GM12878 (cell line): ENCODE results near the gene FCRL6. TPM values are rescaled to one million over a fixed set of nuclear protein-coding genes. Genes with fewer than 3 reads are reported as not detected.

Experiments
- ATAC-seq: fragments of 200-7000 bp; cut with Tn5 transposase; 3 replicates; pipeline ENCODE4 v1.9.1; 2020; ENCODE audit warnings: mild to moderate bottlenecking, moderate library complexity
- BruUV-seq: library from RNA; stranded (reverse); fragments of 400-500 nt; replicated peaks from 2 replicates; lab custom pipeline; 2021; lab: Mats Ljungman, UMichigan
- CTCF ChIA-PET: fragments of 300-600 bp; sonication (Branson Sonifier 250); formaldehyde crosslinking; extraction: SDS; loops from one replicate; lab custom pipeline; 2021; ENCODE audit warnings: inconsistent platforms; lab: Yijun Ruan, JAX
- POLR2A ChIA-PET: fragments of 350-600 bp; formaldehyde crosslinking; extraction: SDS; loops from one replicate; lab custom pipeline; 2021; ENCODE audit warnings: inconsistent platforms; lab: Charles Lee
- RAD21 ChIA-PET: fragments of 300-600 bp; sonication (Branson Sonifier 250); formaldehyde crosslinking; loops from one replicate; lab custom pipeline; 2023; ENCODE audit warnings: antibody characterized with exemption; ENCODE audit not compliant: unreplicated experiment; lab: Charles Lee
- SMC1A ChIA-PET: fragments of 300-600 bp; sonication (Branson Sonifier 250); formaldehyde crosslinking; loops from one replicate; lab custom pipeline; 2023; ENCODE audit not compliant: unreplicated experiment, uncharacterized antibody; lab: Charles Lee
- DNase-seq: peaks from one replicate; pipeline ENCODE4 v3.0.0-alpha.2; 2011; ENCODE audit warnings: low read depth, low spot score
- FAIRE-seq: peaks from 3 replicates; lab custom pipeline; 2011; peaks lifted over from hg19 to GRCh38; lab: Jason Lieb, UNC
- H2AFZ ChIP-seq: 2 replicates; pipeline ENCODE4 v1.6.0; 2011; ENCODE audit warnings: low read depth, low read length, control low read depth; ENCODE audit not compliant: control insufficient read depth
- H3K27ac ChIP-seq: 2 replicates; pipeline ENCODE4 v1.5.1; 2011; ENCODE audit warnings: control low read depth; ENCODE audit not compliant: control insufficient read depth, insufficient read depth
- H3K27me3 ChIP-seq, 2 experiments: replicated peaks in 1 of 2; 2 replicates each; pipeline versions ENCODE4 v1.6.0 to v1.6.1; 2011; ENCODE audit warnings: low read length in 1 of 2; ENCODE audit not compliant: control insufficient read depth in 2 of 2, insufficient read depth in 2 of 2
- H3K36me3 ChIP-seq, 2 experiments: 2 replicates each; pipeline ENCODE4 v1.5.1; 2011; ENCODE audit warnings: low read length in 1 of 2; ENCODE audit not compliant: control insufficient read depth in 2 of 2, insufficient read depth in 2 of 2
- H3K4me1 ChIP-seq: 2 replicates; pipeline ENCODE4 v1.6.1; 2011; ENCODE audit warnings: mild to moderate bottlenecking, low read length, moderate library complexity, mixed read lengths; ENCODE audit not compliant: control insufficient read depth, insufficient read depth
- H3K4me2 ChIP-seq: 2 replicates; pipeline ENCODE4 v1.6.0; 2011; ENCODE audit warnings: control low read depth; ENCODE audit not compliant: control insufficient read depth, insufficient read depth
- H3K4me3 ChIP-seq: fragments of 200-600 bp; sonication (generic); 2 replicates; pipeline ENCODE4 v1.5.1; 2016
- H3K79me2 ChIP-seq: 2 replicates; pipeline ENCODE4 v1.6.0; 2011; ENCODE audit warnings: low read length; ENCODE audit not compliant: control insufficient read depth, insufficient read depth
- H3K9ac ChIP-seq: 2 replicates; pipeline ENCODE4 v1.8.0; 2011; ENCODE audit warnings: low read length, control low read depth, mixed read lengths; ENCODE audit not compliant: control insufficient read depth, insufficient read depth
- H3K9me3 ChIP-seq: replicated peaks from 3 replicates; pipeline ENCODE4 v1.5.1; 2011; ENCODE audit warnings: mild to moderate bottlenecking, low read length; ENCODE audit not compliant: control insufficient read depth, insufficient read depth
- H4K20me1 ChIP-seq: 2 replicates; pipeline ENCODE4 v1.6.0; 2011; ENCODE audit not compliant: control insufficient read depth, insufficient read depth
- CEBPB ChIP-seq, 2 experiments: fragments of 150-350 bp in 1 of 2; IDR thresholded peaks; 2 replicates each; pipeline ENCODE4 v1.6.1; 2012 to 2014; ENCODE audit warnings: low read depth in 2 of 2, low read length in 2 of 2, borderline replicate concordance in 1 of 2, inconsistent platforms in 1 of 2
- CHD2 ChIP-seq: IDR thresholded peaks from 2 replicates; pipeline ENCODE4 v1.6.1; 2011; ENCODE audit warnings: low read depth, low read length, improper control_type of control experiment, borderline replicate concordance
- EED ChIP-seq: sonication (generic); IDR thresholded peaks from 2 replicates; pipeline ENCODE4 v1.6.1; 2016; ENCODE audit warnings: antibody characterized with exemption, low read depth
- ESRRA ChIP-seq: IDR thresholded peaks from 2 replicates; pipeline ENCODE4 v1.6.1; 2012; ENCODE audit warnings: mild to moderate bottlenecking, low read length, improper control_type of control experiment
- JUNB ChIP-seq: IDR thresholded peaks from 2 replicates; pipeline ENCODE4 v1.6.1; 2016; ENCODE audit warnings: antibody characterized with exemption, mild to moderate bottlenecking
- JUND ChIP-seq: IDR thresholded peaks from 2 replicates; pipeline ENCODE4 v1.6.1; 2012; ENCODE audit warnings: low read depth, mild to moderate bottlenecking, low read length, improper control_type of control experiment, moderate library complexity
- MTA3 ChIP-seq: IDR thresholded peaks from 2 replicates; pipeline ENCODE4 v1.6.1; 2012; ENCODE audit warnings: low read length, inconsistent platforms, borderline replicate concordance
- NR2C2 ChIP-seq: IDR thresholded peaks from 2 replicates; pipeline ENCODE4 v1.6.1; 2011; ENCODE audit warnings: borderline replicate concordance, low read depth; ENCODE audit not compliant: control insufficient read depth, insufficient read length
- POU2F2 ChIP-seq: IDR thresholded peaks from 3 replicates; pipeline ENCODE4 v1.6.1; 2011; ENCODE audit warnings: low read depth, mild to moderate bottlenecking, low read length, borderline replicate concordance
- SMC3 ChIP-seq: IDR thresholded peaks from 2 replicates; pipeline ENCODE4 v1.6.1; 2011; ENCODE audit warnings: low read length, improper control_type of control experiment, borderline replicate concordance
- SUPT20H ChIP-seq: IDR thresholded peaks from 2 replicates; pipeline ENCODE4 v1.6.1; 2011; ENCODE audit warnings: low read depth, mild to moderate bottlenecking, low read length, moderate library complexity, borderline replicate concordance; ENCODE audit not compliant: control insufficient read depth
- TBL1XR1 ChIP-seq: IDR thresholded peaks from 2 replicates; pipeline ENCODE4 v1.6.1; 2012; ENCODE audit warnings: low read depth, low read length, improper control_type of control experiment
- TCF12 ChIP-seq: IDR thresholded peaks from 2 replicates; pipeline ENCODE4 v1.6.1; 2011; ENCODE audit warnings: low read depth, mild to moderate bottlenecking, low read length
- YY1 ChIP-seq: IDR thresholded peaks from 2 replicates; pipeline ENCODE4 v1.6.1; 2011; ENCODE audit warnings: low read depth, mild to moderate bottlenecking, low read length
- ZNF217 ChIP-seq: fragments of 450-650 bp; IDR thresholded peaks from 2 replicates; pipeline ENCODE4 v1.6.1; 2017; ENCODE audit warnings: antibody characterized with exemption, mild to moderate bottlenecking
- ZNF622 ChIP-seq: fragments of 450-650 bp; IDR thresholded peaks from 2 replicates; pipeline ENCODE4 v1.6.1; 2017; ENCODE audit warnings: mild to moderate bottlenecking, inconsistent platforms
- WGBS: methylation state at CpG from one replicate; pipeline ENCODE4 v1.1.6; 2016; ENCODE audit warnings: low lambda C conversion rate; ENCODE audit not compliant: insufficient replicate concordance, insufficient coverage; ENCODE audit errors: missing lambda C conversion rate; 5-methylcytosine and 5-hydroxymethylcytosine counted together
- in situ Hi-C: fragments of 300-500 bp; cut with MboI; formaldehyde crosslinking; loops from 9 replicates; pipeline ENCODE4 v1.14.3; 2018; ENCODE audit warnings: mixed read lengths
- intact Hi-C: fragments of 100-400 bp; cut with micrococcal nuclease; formaldehyde crosslinking; loops from one replicate; pipeline ENCODE4 v1.14.2; 2022; ENCODE audit not compliant: unreplicated experiment
- polyA plus RNA-seq, 11 experiments: library from polyadenylated mRNA; depleted of rRNA in 4 of 11; unstranded in 6 of 11; stranded (reverse) in 5 of 11; fragments of >200 nt; fragmentation: Nextera tagmentation in 4 of 11; fragmentation: Illumina TruSeq in 1 of 11; extraction: Ambion mirVana in 4 of 11; extraction: Trizol in 1 of 11; gene quantifications; 1 replicate in 1 of 11; 2 replicates in 10 of 11; pipeline versions ENCODE4 v1.2.1 to v1.2.3, GENCODE V29; 2011 to 2016; ENCODE audit warnings: inconsistent platforms in 2 of 11, missing spikeins in 2 of 11, low read depth in 1 of 11
- total RNA-seq, 4 experiments: library from RNA; depleted of rRNA in 3 of 4; stranded (reverse); fragments of >200 nt in 3 of 4; fragmentation: Illumina TruSeq in 1 of 4; extraction: Trizol in 1 of 4; gene quantifications; 2 replicates each; pipeline versions ENCODE4 v1.2.1 to v1.2.3, GENCODE V29; 2013 to 2021
- TF ChIP-seq, protein P1 (sequence below): fragments of 450-650 bp; IDR thresholded peaks from 2 replicates; pipeline ENCODE4 v1.6.1; 2014; ENCODE audit warnings: mild to moderate bottlenecking

The FCRL6 gene
- total and polyA plus RNA-seq, 10 of the 15 experiments (the other 5 are each of a cell fraction or from before 2014, with no cell fraction given), result 0.04 to 0.16 (median 0.11) TPM; not detected in 7

- TF ChIP-seq, protein P1, sequence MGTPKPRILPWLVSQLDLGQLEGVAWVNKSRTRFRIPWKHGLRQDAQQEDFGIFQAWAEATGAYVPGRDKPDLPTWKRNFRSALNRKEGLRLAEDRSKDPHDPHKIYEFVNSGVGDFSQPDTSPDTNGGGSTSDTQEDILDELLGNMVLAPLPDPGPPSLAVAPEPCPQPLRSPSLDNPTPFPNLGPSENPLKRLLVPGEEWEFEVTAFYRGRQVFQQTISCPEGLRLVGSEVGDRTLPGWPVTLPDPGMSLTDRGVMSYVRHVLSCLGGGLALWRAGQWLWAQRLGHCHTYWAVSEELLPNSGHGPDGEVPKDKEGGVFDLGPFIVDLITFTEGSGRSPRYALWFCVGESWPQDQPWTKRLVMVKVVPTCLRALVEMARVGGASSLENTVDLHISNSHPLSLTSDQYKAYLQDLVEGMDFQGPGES, result no peak
- TF ChIP-seq EED, result no peak
- no peak for TF ChIP-seq JUNB
- no peak for TF ChIP-seq ZNF217
- no peak for TF ChIP-seq MTA3
- TF ChIP-seq ESRRA, result no peak
- no peak for TF ChIP-seq NR2C2
- Histone ChIP-seq H3K9me3 (no peaks in the 10 kb centered on the region), H3K27ac (no peak overlapping the region), H3K4me1 (no peaks in the 10 kb centered on the region), H3K27me3 (peaks cover 2 to 3% of the 10 kb centered on the region in 2 experiments; a peak in 3 of 4 replicates), H3K9ac (no peak overlapping the region), H3K36me3 (no peaks in the 10 kb centered on the region), H3K4me2 (no peak overlapping the region), H2AFZ (no peak overlapping the region), H4K20me1 (no peaks in the 10 kb centered on the region), H3K79me2 (no peaks in the 10 kb centered on the region), H3K4me3 (no peak overlapping the region)
- POLR2A ChIA-PET, result no interaction called here
- no TSS peak for BruUV-seq
- FAIRE-seq (no peak), DNase-seq (no peak), ATAC-seq (no peak)
- CTCF ChIA-PET, result no interaction called here
- in situ Hi-C loops, result no loop called here
- RAD21 ChIA-PET, result no interaction called here
- intact Hi-C loops, result no loop called here
- WGBS, result 78% methylated on average over 32 of the region's 34 CpGs
- SMC1A ChIA-PET, result no interaction called here
Observed at GRCh38 chr1:159855709-159856108, 53.5 kb downstream of the FCRL6 start.

- no peak for DNase-seq
- no TSS peak for BruUV-seq
- ChIA-PET POLR2A (no interaction called here), RAD21 (no interaction called here), CTCF (interaction anchor here (1.2 to 1.4 kb wide), 2 partner anchors 34 to 57 kb away, joined by 3 to 4 read pairs; no protein-coding TSS in a partner anchor), SMC1A (interaction anchor here (1.3 kb wide), 1 partner anchor 32 kb away, joined by 3 read pairs; no protein-coding TSS in a partner anchor)
- H2AFZ ChIP-seq, result no peak overlapping the region
- H3K27ac ChIP-seq, result no peak overlapping the region
- H3K4me3 ChIP-seq, result no peak overlapping the region
- H3K79me2 ChIP-seq, result no peaks in the 10 kb centered on the region
- in situ Hi-C loops (no loop called here), intact Hi-C loops (no loop called here)
- H3K27me3 ChIP-seq, result peaks cover 1 to 7% of the 10 kb centered on the region in 2 experiments
- FAIRE-seq, result no peak
- H3K9me3 ChIP-seq, result no peaks in the 10 kb centered on the region
- H3K9ac ChIP-seq, result no peak overlapping the region
- no peak overlapping the region for H3K4me2 ChIP-seq
- H4K20me1 ChIP-seq, result no peaks in the 10 kb centered on the region
- ATAC-seq, result no peak
- H3K36me3 ChIP-seq, result no peaks in the 10 kb centered on the region
- H3K4me1 ChIP-seq, result no peaks in the 10 kb centered on the region
- 86% methylated on average over 1 of the region's 1 CpG for WGBS
- TF ChIP-seq YY1 (no peak), SMC3 (no peak), CEBPB (IDR thresholded peaks at IDR 0.05; ENCODE audit: borderline replicate concordance in 1 of 2, low read depth in 2 of 2, low read length in 2 of 2) (no peak), TCF12 (no peak), POU2F2 (no peak), ZNF622 (no peak), CHD2 (no peak), JUND (no peak), TBL1XR1 (no peak), SUPT20H (no peak)
- TF ChIP-seq, protein P1, result no peak
Observed at GRCh38 chr1:159856576-159856975, 54.4 kb downstream of the FCRL6 start.
